HS-5 (cell line): ENCODE data around the gene ZNF511.

Source experiments
- DNase-seq: peaks from one replicate; pipeline ENCODE4 v3.0.0-alpha.2; 2012; ENCODE audit warnings: low read depth

The ZNF511 gene

DNA sequence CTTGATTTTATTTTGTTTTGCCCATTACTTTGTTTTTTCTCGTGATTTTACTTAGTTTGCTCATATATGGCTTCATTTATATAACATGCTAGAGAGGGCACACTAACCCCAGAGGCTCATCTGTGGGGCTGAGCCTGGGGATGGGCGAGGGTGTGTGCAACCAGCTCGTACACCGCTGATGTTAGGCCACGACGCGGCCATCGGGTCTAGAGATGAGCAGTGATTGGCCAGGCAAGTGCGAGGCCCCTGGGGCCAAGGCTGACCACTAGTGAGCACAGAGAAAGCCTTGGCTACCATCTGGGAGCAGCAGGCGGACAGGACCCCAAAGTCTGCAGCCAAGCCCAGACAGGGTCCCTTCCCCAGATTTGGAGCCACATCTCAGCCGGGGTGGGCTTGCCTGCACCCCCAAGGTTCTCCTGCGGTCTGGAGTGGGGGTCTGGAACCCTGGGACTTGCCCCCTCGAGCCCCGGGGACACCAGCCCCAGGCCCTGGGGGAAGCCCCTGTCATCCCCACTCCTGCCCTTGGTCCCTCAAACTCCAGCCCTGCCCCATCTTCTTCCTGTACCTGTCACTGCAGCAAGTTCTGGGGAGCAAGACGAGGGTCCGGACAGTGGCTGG lies 45.4 kb downstream of the ZNF511 start:
- DNase-seq: no peak

DNA sequence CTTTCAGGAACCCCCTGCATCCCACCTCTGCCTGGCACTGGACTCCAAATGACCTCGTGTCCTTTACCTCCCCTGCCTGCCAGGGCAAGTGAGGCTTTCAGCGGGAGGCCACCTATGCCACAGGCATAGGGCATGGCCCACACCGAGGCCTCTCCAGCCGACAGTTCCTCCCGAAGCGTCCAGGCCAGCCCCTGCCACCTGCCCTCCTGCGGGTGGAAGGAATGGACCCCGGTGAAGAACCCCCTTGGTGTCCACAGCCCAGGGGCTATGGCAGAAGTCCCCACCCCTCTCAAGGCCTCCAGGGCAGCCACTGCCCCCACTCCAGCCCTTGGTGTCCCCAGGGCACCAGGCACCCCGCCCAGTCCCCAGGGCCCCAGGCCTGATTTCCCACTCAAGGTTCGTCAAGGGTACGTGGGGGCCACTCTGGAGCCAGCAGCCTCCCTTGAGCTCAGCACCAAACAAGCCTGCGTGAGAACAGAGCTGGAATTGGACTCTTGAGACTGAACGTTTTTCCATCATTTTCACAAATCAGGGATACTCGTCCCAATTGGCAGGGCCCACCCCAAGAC lies 46.0 kb downstream of the ZNF511 start:
- no peak for DNase-seq

DNA sequence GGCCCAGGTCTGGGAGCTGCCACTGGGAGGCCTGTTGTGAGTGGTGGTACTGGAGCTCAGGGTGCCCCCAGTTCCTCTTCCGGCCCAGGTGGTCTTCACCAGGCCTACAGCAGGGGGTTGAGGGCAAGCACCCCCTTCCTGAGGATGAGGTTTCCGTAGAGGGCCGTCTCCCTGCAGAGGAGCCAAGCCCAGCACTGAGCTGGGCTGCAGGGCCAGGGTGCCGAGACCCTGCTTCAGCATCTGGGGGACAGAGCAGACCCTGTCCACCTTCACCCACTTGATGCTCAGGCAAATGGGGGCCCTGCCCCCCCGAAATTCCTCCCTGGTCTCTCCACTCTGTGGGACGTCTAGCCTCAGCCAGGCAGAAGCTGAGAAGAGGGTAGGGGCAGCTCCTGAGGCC lies 46.6 kb downstream of the ZNF511 start:
- DNase-seq: no peak

DNA sequence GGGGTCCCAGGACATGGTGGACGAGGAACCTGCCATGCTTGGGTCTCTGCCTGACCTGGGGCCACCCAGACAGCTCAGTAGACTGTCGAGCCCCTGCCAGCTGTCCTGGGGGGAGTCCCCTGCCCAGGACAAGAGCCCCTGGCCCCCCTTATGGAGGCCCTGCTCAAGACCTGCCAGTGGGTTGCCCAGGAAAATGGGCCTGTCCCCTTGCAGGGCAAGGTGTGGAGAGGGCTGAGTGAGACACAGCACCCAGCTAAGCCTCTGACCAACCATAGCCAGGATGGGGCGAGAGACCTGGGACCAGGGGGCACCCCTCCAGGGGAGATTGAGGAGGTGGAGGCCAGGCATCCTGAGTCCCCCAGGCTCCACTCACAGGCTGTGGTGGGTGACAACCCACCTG lies 47.3 kb downstream of the ZNF511 start:
- DNase-seq: no peak

DNA sequence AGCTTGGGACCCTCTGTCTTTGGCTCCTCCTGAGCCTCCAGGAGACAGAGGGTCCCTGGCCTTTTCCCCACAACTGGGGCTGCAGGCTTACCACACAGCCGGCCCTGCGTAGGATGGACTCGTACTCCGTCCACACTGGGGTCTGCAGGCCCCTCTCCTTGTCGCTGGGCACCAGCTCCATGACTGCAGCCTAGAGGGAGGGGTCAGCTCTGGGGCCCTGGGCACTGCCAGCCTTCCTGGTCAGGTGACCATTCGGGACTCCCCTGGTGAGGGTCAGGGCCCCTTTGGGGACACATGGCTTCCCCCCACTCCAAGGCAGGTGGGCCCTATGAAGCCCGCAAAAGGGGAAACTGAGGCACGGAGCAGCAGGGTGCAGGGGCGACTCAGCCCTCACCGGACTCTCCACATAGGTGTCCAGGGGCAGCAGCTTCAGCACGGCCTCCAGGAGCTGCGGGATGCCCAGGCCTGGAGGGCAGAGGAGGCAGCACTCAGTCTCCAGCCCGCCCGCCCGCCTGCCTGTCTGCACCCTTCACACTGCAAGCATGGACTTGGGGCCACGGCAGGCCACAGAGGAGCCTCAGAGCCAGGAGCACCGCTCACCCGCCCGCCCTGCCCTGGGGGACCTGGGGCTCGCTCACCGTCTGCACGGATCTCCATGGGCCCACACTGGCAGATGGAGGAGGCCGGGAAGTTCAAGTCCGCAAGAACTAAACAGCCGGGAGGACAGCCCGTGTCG lies 48.0 kb downstream of the ZNF511 start:
- DNase-seq: no peak

DNA sequence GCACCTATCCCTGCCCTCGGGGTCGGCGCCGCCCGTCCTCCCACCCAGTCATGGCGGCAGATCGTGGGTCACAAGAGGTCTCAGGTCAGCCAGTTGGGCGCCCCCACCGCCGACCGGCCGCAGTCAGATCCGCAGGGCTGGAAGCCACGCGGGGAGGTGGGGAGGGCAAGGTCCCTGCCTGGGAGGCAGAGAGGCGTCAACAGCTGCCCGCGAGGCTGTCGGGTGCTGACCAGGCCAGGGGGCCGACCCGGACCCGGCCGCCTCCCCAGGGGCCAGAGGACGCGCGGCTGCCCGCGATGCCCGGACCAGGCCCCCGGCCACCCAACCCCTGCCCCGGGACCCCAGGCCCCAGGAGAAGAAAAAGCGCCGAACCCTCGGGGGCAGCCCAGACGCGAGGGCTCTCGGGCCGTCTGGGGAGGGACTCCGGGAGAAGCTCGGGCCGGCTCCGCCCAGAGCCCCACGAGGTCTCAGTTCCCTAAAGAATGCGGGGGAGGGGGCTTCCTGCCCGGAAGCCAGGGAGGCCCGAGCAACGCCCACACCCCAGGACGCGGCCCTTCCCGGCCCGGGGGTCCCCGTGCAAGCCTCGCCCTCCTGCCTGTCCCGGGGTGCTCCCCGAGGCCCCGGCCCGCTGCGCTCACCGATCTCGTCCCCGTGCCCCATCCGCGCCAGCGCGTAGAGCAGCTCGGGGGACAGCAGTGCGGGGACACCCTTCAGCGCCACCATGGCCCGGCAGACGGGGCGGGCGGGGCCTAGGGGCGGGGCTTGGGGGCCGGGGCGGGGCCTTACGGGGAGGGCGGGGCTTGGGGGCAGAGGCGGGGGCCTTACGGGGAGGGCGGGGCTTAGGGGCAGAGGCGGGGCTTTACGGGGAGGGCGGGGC lies 48.8 kb downstream of the ZNF511 start, which contains the start of gene FUOM:
Gene FUOM, minus strand, starts transcription at position 735 of the 877 bp plus-strand sequence. Its CDS starts 12 bp downstream, at position 723.
- no peak for DNase-seq

DNA sequence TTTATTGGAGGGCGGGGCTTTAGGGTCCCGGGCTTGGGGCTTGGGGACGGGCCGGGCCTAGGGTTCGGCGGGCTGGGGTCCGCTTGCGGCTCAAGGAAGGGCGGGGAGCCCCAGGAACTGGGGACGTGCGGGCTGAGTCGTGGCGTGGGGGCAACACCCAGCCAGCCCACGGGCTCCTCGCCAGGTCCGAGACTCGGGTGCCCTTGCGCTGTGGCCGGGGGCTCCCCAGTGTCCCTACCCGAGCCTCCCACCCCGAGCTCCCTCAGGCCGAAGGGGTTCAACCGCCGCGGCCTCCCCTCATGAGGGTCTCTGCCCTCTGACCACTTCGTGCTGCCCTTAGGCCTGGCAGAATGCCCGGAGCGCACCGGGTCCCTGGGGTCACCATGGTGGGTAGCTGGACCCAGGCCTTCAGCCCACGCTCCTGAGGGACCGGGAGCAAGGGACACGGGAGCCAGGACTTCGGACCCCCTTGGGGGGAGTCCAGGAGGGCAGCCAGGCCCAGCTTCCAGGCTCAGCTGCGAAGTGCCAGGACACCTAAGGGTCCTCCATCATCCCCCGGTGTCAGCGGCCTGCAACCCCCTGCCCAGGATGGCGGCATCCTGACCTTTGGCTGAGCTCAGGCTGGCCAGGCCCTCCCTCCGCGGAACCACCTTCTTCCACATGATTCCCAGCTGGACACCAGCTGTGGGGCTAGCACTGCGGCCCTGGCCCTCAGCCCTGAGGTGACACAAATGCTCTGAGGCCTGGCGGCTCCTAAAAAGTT lies 49.6 kb downstream of the ZNF511 start:
- DNase-seq: no peak

DNA sequence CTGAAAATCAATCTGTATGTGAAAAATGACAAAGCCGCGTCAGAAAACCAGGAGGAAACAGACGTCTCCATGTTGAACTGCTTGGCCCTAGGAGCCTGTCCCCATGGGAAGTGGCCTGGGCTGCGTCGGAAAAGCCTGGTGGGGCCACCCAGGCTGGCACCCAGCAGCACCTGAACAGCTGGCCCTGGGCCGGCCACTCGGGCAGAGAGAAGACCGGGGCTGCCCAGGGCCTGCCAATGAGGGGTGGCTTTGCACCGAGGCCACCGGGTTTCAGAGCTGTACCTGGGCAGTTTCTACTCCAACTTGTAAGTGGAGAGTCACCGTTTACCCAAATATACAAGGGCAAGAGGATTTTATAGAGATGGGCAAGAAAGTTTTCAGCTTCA lies 50.2 kb downstream of the ZNF511 start:
- no peak for DNase-seq

DNA sequence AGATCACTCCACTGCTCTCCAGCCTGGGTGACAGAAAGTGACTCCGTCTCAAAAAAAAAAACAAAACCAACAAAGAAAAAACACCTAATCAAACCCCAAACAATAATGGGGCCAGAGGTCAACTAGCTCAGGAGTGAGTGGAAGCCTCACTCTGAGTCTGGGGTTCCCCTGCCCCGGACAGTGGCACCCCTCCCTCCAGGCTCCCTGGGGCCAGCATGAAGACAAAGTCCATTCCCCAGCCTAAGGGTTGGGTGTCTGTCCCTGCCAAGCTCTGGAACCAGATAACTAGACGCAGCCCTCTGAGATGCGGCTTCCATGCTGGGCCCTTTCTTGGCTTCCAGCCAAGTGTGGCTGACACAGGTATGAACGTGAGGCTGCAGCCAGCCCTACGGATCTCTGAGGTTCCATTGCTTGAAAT lies 50.8 kb downstream of the ZNF511 start:
- no peak for DNase-seq

DNA sequence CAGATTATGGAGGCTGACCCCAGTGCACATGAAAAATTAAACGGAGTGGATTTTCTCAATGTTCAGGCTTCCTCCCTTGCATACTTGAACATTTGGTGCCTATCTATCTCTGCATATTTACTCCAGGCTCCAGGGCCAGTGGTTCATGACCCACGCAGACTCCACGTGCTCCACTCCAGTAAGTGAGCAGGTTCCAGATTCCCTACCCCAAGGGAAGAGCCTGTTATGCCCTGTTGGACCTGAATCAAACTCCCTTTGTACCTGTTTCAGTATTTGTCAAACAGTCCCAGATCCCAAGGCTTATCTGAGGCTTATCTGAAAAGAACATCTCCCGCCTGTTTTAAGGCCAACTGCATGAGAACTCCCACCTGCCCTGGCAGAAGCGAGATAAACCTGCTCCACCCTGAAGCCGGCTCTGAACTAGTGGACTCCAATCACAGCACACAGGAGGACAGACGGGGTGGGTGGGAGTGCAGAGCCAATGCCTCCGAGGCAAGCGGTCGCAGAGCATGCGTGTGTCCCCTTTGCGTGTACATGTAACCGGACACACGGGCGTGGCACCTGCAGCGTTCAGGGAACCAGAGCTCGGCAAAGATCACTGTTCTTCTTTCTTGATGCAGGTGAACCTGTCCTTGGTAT lies 51.4 kb downstream of the ZNF511 start:
- no peak for DNase-seq

DNA sequence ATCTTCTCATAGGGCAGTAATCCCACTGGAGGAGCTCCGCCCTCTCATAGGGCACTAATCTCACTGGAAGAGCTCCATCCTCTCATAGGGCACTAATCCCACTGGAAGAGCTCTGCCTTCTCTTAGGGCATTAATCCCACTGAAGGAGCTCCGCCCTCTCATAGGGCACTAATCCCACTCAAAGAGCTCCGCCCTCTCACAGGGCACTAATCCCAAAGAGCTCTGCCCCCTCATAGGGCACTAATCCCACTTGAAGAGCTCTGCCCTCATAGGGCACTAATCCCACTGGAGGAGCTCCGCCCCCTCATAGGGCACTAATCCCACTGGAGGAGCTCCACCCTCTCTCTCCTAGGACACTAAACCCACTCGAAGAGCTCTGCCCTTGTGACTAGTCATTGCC lies 52.5 kb downstream of the ZNF511 start:
- no peak for DNase-seq

DNA sequence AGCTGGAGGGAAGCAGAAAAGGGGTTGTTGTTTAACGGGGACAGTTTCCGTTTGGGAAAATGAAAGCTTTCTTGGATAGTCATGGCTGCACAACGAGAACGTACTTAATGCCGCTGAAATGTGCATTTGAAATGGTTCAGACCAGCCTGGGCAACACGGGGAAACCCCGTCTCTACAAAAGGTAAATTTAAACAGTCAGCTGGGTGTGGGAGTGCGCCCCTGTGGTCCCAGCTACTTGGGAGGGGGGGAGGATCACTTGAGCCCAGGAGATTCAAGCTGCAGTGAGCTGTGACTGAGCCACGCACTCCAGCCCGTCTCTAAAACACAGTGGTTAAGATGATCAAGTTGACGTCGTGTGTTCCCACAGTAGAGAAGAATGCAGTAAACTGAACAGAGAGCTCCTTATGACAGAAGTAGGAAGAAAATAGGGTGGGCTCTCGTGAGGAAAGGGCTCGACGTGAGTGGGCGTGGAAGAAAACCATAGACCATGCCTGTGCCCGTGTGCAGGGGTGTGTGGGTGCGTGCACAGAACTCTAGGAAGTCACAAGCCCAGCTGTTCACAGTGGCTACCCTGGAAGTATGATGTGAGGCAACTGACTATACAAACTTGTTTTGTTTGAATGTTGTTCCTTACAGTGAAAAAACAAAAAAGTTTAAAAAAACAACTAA lies 53.2 kb downstream of the ZNF511 start:
- DNase-seq: no peak
